Esophagus muscularis mucosa (tissue), 4 donors: ENCODE data around the gene APLNR. TPM values are rescaled to one million over a fixed set of nuclear protein-coding genes. Genes with fewer than 3 reads are reported as not detected.

Experiments used
- DNase-seq: peaks from one replicate; pipeline ENCODE4 v3.0.0-alpha.2; 2017; ENCODE audit errors: extremely low spot score
- H3K27ac ChIP-seq, 4 donors: fragments of 200-600 bp; sonication (generic); replicated peaks in 1 of 4; 1 replicate in 3 of 4; 2 replicates in 1 of 4; pipeline ENCODE4 v1.5.1; 2016 to 2019; ENCODE audit warnings: mild to moderate bottlenecking in 1 of 4
- H3K27me3 ChIP-seq, 4 donors: fragments of 200-600 bp; sonication (generic); one replicate each; pipeline versions ENCODE4 v1.5.1 to v1.6.0; 2016 to 2019
- H3K36me3 ChIP-seq, 4 donors: fragments of 200-600 bp; sonication (generic); one replicate each; pipeline ENCODE4 v1.5.1; 2016 to 2019
- H3K4me1 ChIP-seq, 4 donors: fragments of 200-600 bp; sonication (generic); one replicate each; pipeline ENCODE4 v1.5.1; 2016 to 2019
- H3K4me3 ChIP-seq, 4 donors: fragments of 200-600 bp; sonication (generic); 1 replicate in 2 of 4; 2 replicates in 2 of 4; pipeline ENCODE4 v1.5.1; 2016 to 2019; ENCODE audit warnings: mild to moderate bottlenecking in 4 of 4, moderate library complexity in 1 of 4
- H3K9me3 ChIP-seq, 4 donors: fragments of 200-600 bp; sonication (generic); 1 replicate in 3 of 4; 2 replicates in 1 of 4; pipeline ENCODE4 v1.5.1; 2016 to 2019
- CTCF ChIP-seq, 3 experiments: fragments of 200-600 bp in 2 of 3; fragments of 450-650 bp in 1 of 3; sonication (generic) in 2 of 3; IDR thresholded peaks; one replicate each; pipeline ENCODE4 v1.5.1; 2017 to 2019; ENCODE audit warnings: antibody characterized with exemption in 3 of 3, mild to moderate bottlenecking in 2 of 3, moderate library complexity in 1 of 3
- EP300 ChIP-seq: sonication (generic); formaldehyde crosslinking; IDR thresholded peaks from one replicate; pipeline ENCODE4 v1.6.1; 2017; ENCODE audit warnings: antibody characterized with exemption
- POLR2A ChIP-seq: fragments of 450-650 bp; IDR thresholded peaks from one replicate; pipeline ENCODE4 v1.6.1; 2017; ENCODE audit warnings: antibody characterized with exemption, moderate library complexity, mild to moderate bottlenecking, low read depth
- POLR2AphosphoS5 ChIP-seq, 2 donors: sonication (generic); formaldehyde crosslinking; IDR thresholded peaks; one replicate each; pipeline ENCODE4 v1.6.1; 2017; ENCODE audit warnings: antibody characterized with exemption in 2 of 2
- WGBS: methylation state at CpG from one replicate; pipeline ENCODE4 v1.1.5; 2018; 5-methylcytosine and 5-hydroxymethylcytosine counted together
- intact Hi-C: fragments of 100-400 bp; cut with DNase I; formaldehyde crosslinking; loops from one replicate; pipeline ENCODE4 v1.15.1; 2023
- total RNA-seq, 4 donors: library from RNA; depleted of rRNA; stranded (reverse); fragments of >200 nt; gene quantifications; one replicate each; pipeline versions ENCODE4 v1.1.0 to v1.2.1, GENCODE V29; 2016

Gene APLNR
- total RNA-seq, 4 donors from 2014 or later: 1.7 to 6.3 (median 3.8) TPM

- Histone ChIP-seq H3K9me3 (no peaks in the 10 kb centered on the region), H3K36me3 (no peaks in the 10 kb centered on the region), H3K4me1 (peaks cover 0 to 5% (median 3%) of the 10 kb centered on the region in 4 donors), H3K27ac (no peak overlapping the region), H3K27me3 (peaks cover 0 to 6% (median 0%) of the 10 kb centered on the region in 4 donors), H3K4me3 (no peak overlapping the region)
- intact Hi-C loops: no loop called here
- no peak for DNase-seq
- 80% methylated on average over 2 of the region's 2 CpGs for WGBS
- TF ChIP-seq CTCF (IDR thresholded peaks at IDR 0.05) (no peak), POLR2A (no peak), POLR2AphosphoS5 (IDR thresholded peaks at IDR 0.05) (no peak), EP300 (no peak)
These were observed 12.9 kb downstream of the APLNR start for GRCh38 chr11:57224128-57224527.

GRCh38 chr11:57223601-57224000, 13.4 kb downstream of the APLNR start:
- intact Hi-C loops: no loop called here
- H3K36me3 ChIP-seq: no peaks in the 10 kb centered on the region
- TF ChIP-seq POLR2A: no peak
- no peak for TF ChIP-seq POLR2AphosphoS5 (IDR thresholded peaks at IDR 0.05)
- TF ChIP-seq EP300: no peak
- TF ChIP-seq CTCF (IDR thresholded peaks at IDR 0.05): no peak
- WGBS: 77% methylated on average over 3 of the region's 3 CpGs
- no peak overlapping the region for H3K4me3 ChIP-seq
- H3K27ac ChIP-seq: no peak overlapping the region
- peaks cover 0 to 10% (median 5%) of the 10 kb centered on the region in 4 donors for H3K4me1 ChIP-seq
- no peak for DNase-seq
- H3K9me3 ChIP-seq: no peaks in the 10 kb centered on the region
- peaks cover 0 to 6% (median 0%) of the 10 kb centered on the region in 4 donors for H3K27me3 ChIP-seq

- 34% methylated on average over 1 of the region's 1 CpG for WGBS
- H3K4me3 ChIP-seq: no peak overlapping the region
- no peaks in the 10 kb centered on the region for H3K9me3 ChIP-seq
- peaks cover 0 to 13% (median 5%) of the 10 kb centered on the region in 4 donors for H3K4me1 ChIP-seq
- H3K27me3 ChIP-seq: peaks cover 0 to 6% (median 0%) of the 10 kb centered on the region in 4 donors
- no peaks in the 10 kb centered on the region for H3K36me3 ChIP-seq
- TF ChIP-seq CTCF (IDR thresholded peaks at IDR 0.05) (no peak), POLR2A (no peak), EP300 (no peak), POLR2AphosphoS5 (IDR thresholded peaks at IDR 0.05) (no peak)
- intact Hi-C loops: no loop called here
- DNase-seq: no peak
- no peak overlapping the region for H3K27ac ChIP-seq
These were observed 14.8 kb downstream of the APLNR start for GRCh38 chr11:57222239-57222638.

- no peaks in the 10 kb centered on the region for H3K36me3 ChIP-seq
- peaks cover 0 to 4% (median 0%) of the 10 kb centered on the region in 4 donors for H3K27me3 ChIP-seq
- intact Hi-C loops: no loop called here
- peaks cover 3 to 21% (median 13%) of the 10 kb centered on the region in 4 donors for H3K4me1 ChIP-seq
- H3K9me3 ChIP-seq: no peaks in the 10 kb centered on the region
- no peak for TF ChIP-seq CTCF (IDR thresholded peaks at IDR 0.05)
- no peak for TF ChIP-seq POLR2A
- TF ChIP-seq POLR2AphosphoS5 (IDR thresholded peaks at IDR 0.05): no peak
- no peak for TF ChIP-seq EP300
- no peak overlapping the region for H3K4me3 ChIP-seq
- no peak for DNase-seq
- 65% methylated on average over 6 of the region's 6 CpGs for WGBS
- H3K27ac ChIP-seq: no peak overlapping the region
These were observed 17.9 kb downstream of the APLNR start for GRCh38 chr11:57219021-57219627.

GRCh38 chr11:57217053-57217452, 20.0 kb downstream of the APLNR start:
- Histone ChIP-seq H3K9me3 (no peaks in the 10 kb centered on the region), H3K36me3 (no peaks in the 10 kb centered on the region), H3K4me3 (no peak overlapping the region), H3K27me3 (peaks cover 0 to 7% (median 0%) of the 10 kb centered on the region in 4 donors), H3K27ac (no peak overlapping the region), H3K4me1 (peaks cover 12 to 26% (median 22%) of the 10 kb centered on the region in 4 donors)
- DNase-seq: no peak
- no peak for TF ChIP-seq POLR2A
- TF ChIP-seq POLR2AphosphoS5 (IDR thresholded peaks at IDR 0.05): peak in 1 of 2 donors; percentile 28
- no peak for TF ChIP-seq EP300
- WGBS: 58% methylated on average over 4 of the region's 4 CpGs
- intact Hi-C loops: no loop called here
